Testis (tissue), 2 donors: ENCODE results near the gene HAPLN1.

Experiments
- CTCF ChIP-seq, 3 experiments: fragments of 450-650 bp in 2 of 3; fragments of 200-600 bp in 1 of 3; sonication (generic) in 1 of 3; IDR thresholded peaks; one replicate each; pipeline ENCODE4 v1.5.1; 2016 to 2019; ENCODE audit warnings: antibody characterized with exemption in 3 of 3, mild to moderate bottlenecking in 2 of 3, moderate library complexity in 1 of 3
- POLR2A ChIP-seq: fragments of 450-650 bp; IDR thresholded peaks from one replicate; pipeline ENCODE4 v1.6.1; 2017; ENCODE audit warnings: antibody characterized with exemption, mild to moderate bottlenecking, moderate library complexity

DNA sequence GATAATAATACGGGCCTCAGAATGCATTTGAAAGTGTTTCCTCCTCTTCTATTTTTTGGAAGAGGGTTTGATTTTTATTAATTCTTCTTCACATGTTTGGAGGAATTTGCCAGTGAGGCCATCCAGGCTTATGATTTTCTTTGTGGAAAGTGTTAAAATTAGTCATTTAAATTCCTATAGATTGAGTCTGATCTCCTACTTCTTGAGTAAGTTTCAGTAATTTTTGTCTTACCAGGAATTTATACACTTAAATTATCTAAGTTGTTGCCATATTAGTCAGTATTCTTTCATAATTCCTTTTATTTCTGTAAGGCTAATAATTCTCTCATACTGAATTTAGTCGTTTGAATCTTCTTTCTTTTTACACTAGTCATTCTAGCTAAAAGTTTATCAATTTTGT is 25.2 kb upstream of the HAPLN1 start:
- TF ChIP-seq POLR2A: no peak
- no peak for TF ChIP-seq CTCF (IDR thresholded peaks at IDR 0.05)
